ENCODE results near the gene SYNPO. TPM values are rescaled to one million over a fixed set of nuclear protein-coding genes. Genes with fewer than 3 reads are reported as not detected.

The SYNPO gene
- polyA plus RNA-seq, 1 donor from 2014 or later: not detected

- H3K79me2 ChIP-seq (replicated peaks; ENCODE audit: insufficient read depth, low read length): no peaks in the 10 kb centered on the region
- H3K36me3 ChIP-seq (ENCODE audit: insufficient read depth, low read length): no peaks in the 10 kb centered on the region
- H3K9ac ChIP-seq (ENCODE audit: low read length): no peak overlapping the region
- no peak overlapping the region for H3K4me3 ChIP-seq (ENCODE audit: low read length)
- H2AFZ ChIP-seq (ENCODE audit: low read depth, low read length): no peak overlapping the region
- H3K9me2 ChIP-seq (ENCODE audit: insufficient read depth, low read length): no peaks in the 10 kb centered on the region
- H4K20me1 ChIP-seq (ENCODE audit: insufficient read depth): no peaks in the 10 kb centered on the region
- no peaks in the 10 kb centered on the region for H3K27me3 ChIP-seq (ENCODE audit: insufficient read depth, low read depth, low read length)
- H3K4me2 ChIP-seq (ENCODE audit: low read length): no peak overlapping the region
- no peaks in the 10 kb centered on the region for H3K9me3 ChIP-seq (ENCODE audit: low read length)
- H3F3A ChIP-seq (ENCODE audit: insufficient read depth, low read length, poor library complexity, severe bottlenecking): no peaks in the 10 kb centered on the region
- TF ChIP-seq REST (IDR thresholded peaks at IDR 0.05; ENCODE audit: borderline replicate concordance): no peak
- TF ChIP-seq EP300 (conservative IDR thresholded peaks at IDR 0.05; ENCODE audit: poor library complexity, severe bottlenecking): no peak
- no peak for TF ChIP-seq MXI1 (conservative IDR thresholded peaks at IDR 0.05; ENCODE audit: poor library complexity, severe bottlenecking)
- no peak for TF ChIP-seq SMC3 (conservative IDR thresholded peaks at IDR 0.05; ENCODE audit: poor library complexity)
- no peak for TF ChIP-seq EZH2 (IDR thresholded peaks at IDR 0.05; ENCODE audit: borderline replicate concordance, insufficient read depth, low read length, poor library complexity, severe bottlenecking)
- no peak for TF ChIP-seq TAF1 (IDR thresholded peaks at IDR 0.05; ENCODE audit: low read depth)
- no peak for TF ChIP-seq RAD21 (conservative IDR thresholded peaks at IDR 0.05)
- TF ChIP-seq POLR2AphosphoS5 (IDR thresholded peaks at IDR 0.05): no peak
- no peak for TF ChIP-seq CTCF (IDR thresholded peaks at IDR 0.05; ENCODE audit: poor library complexity, severe bottlenecking)
- H3K27ac ChIP-seq (ENCODE audit: low read length): no peak overlapping the region
Measured at GRCh38 chr5:150595466-150596031, 44.9 kb upstream of the SYNPO start.

GRCh38 chr5:150596313-150596712, 44.1 kb upstream of the SYNPO start:
- Histone ChIP-seq H3K27ac (ENCODE audit: low read length) (no peak overlapping the region), H3K79me2 (replicated peaks; ENCODE audit: insufficient read depth, low read length) (no peaks in the 10 kb centered on the region), H3K4me2 (ENCODE audit: low read length) (no peak overlapping the region), H3F3A (ENCODE audit: insufficient read depth, low read length, poor library complexity, severe bottlenecking) (no peaks in the 10 kb centered on the region), H3K9me3 (ENCODE audit: low read length) (no peaks in the 10 kb centered on the region), H3K9ac (ENCODE audit: low read length) (no peak overlapping the region), H2AFZ (ENCODE audit: low read depth, low read length) (no peak overlapping the region), H3K27me3 (ENCODE audit: insufficient read depth, low read depth, low read length) (no peaks in the 10 kb centered on the region), H4K20me1 (ENCODE audit: insufficient read depth) (no peaks in the 10 kb centered on the region), H3K4me3 (ENCODE audit: low read length) (no peak overlapping the region), H3K9me2 (ENCODE audit: insufficient read depth, low read length) (no peaks in the 10 kb centered on the region), H3K36me3 (ENCODE audit: insufficient read depth, low read length) (no peaks in the 10 kb centered on the region)
- no peak for TF ChIP-seq SMC3 (conservative IDR thresholded peaks at IDR 0.05; ENCODE audit: poor library complexity)
- no peak for TF ChIP-seq TAF1 (IDR thresholded peaks at IDR 0.05; ENCODE audit: low read depth)
- no peak for TF ChIP-seq REST (IDR thresholded peaks at IDR 0.05; ENCODE audit: borderline replicate concordance)
- TF ChIP-seq EZH2 (IDR thresholded peaks at IDR 0.05; ENCODE audit: borderline replicate concordance, insufficient read depth, low read length, poor library complexity, severe bottlenecking): no peak
- no peak for TF ChIP-seq EP300 (conservative IDR thresholded peaks at IDR 0.05; ENCODE audit: poor library complexity, severe bottlenecking)
- no peak for TF ChIP-seq RAD21 (conservative IDR thresholded peaks at IDR 0.05)
- no peak for TF ChIP-seq MXI1 (conservative IDR thresholded peaks at IDR 0.05; ENCODE audit: poor library complexity, severe bottlenecking)
- no peak for TF ChIP-seq POLR2AphosphoS5 (IDR thresholded peaks at IDR 0.05)
- TF ChIP-seq CTCF (IDR thresholded peaks at IDR 0.05; ENCODE audit: poor library complexity, severe bottlenecking): no peak

All from neural cell (in vitro differentiated cells).